Transverse colon (tissue), 4 donors: ENCODE measurements around the gene R3HDM4. TPM values are rescaled to one million over a fixed set of nuclear protein-coding genes. Genes with fewer than 3 reads are reported as not detected.

Experiments
- DNase-seq: peaks from one replicate; pipeline ENCODE4 v3.0.0-alpha.2; 2019
- H3K27ac ChIP-seq, 4 donors: fragments of 200-600 bp; sonication (generic); 2 replicates each; pipeline ENCODE4 v1.5.1; 2016 to 2018; ENCODE audit warnings: inconsistent platforms in 4 of 4
- H3K27me3 ChIP-seq: fragments of 200-600 bp; sonication (generic); 2 replicates; pipeline ENCODE4 v1.5.1; 2017; ENCODE audit warnings: inconsistent platforms
- H3K36me3 ChIP-seq, 4 donors: fragments of 200-600 bp; sonication (generic); 2 replicates each; pipeline ENCODE4 v1.5.1; 2017 to 2019; ENCODE audit warnings: inconsistent platforms in 4 of 4
- H3K4me1 ChIP-seq, 4 donors: fragments of 200-600 bp; sonication (generic); 2 replicates each; pipeline ENCODE4 v1.5.1; 2017 to 2020; ENCODE audit warnings: inconsistent platforms in 4 of 4
- H3K4me3 ChIP-seq, 4 donors: fragments of 200-600 bp; sonication (generic); 1 replicate in 1 of 4; 2 replicates in 3 of 4; pipeline versions ENCODE4 v1.5.1 to v1.6.1; 2017 to 2019; ENCODE audit warnings: inconsistent platforms in 4 of 4
- H3K9me3 ChIP-seq, 2 donors: fragments of 200-600 bp; sonication (generic); 2 replicates each; pipeline ENCODE4 v1.5.1; 2017 to 2019; ENCODE audit warnings: inconsistent platforms in 2 of 2
- CTCF ChIP-seq, 5 experiments: fragments of 200-600 bp in 3 of 5; fragments of 450-650 bp in 2 of 5; sonication (generic) in 3 of 5; IDR thresholded peaks; 1 replicate in 2 of 5; 2 replicates in 3 of 5; pipeline ENCODE4 v1.5.1; 2016 to 2017; ENCODE audit warnings: antibody characterized with exemption in 5 of 5, inconsistent platforms in 3 of 5, mild to moderate bottlenecking in 2 of 5, moderate library complexity in 1 of 5
- EP300 ChIP-seq: sonication (generic); formaldehyde crosslinking; IDR thresholded peaks from one replicate; pipeline ENCODE4 v1.6.1; 2017; ENCODE audit warnings: antibody characterized with exemption, low read depth
- POLR2A ChIP-seq: fragments of 450-650 bp; IDR thresholded peaks from one replicate; pipeline ENCODE4 v1.6.1; 2016; ENCODE audit warnings: antibody characterized with exemption, mild to moderate bottlenecking, moderate library complexity
- POLR2AphosphoS5 ChIP-seq, 3 donors: sonication (generic); formaldehyde crosslinking; IDR thresholded peaks; one replicate each; pipeline ENCODE4 v1.6.1; 2016; ENCODE audit warnings: antibody characterized with exemption in 3 of 3
- WGBS, 2 donors: methylation state at CpG; one replicate each; pipeline ENCODE4 v1.1.5; 2018; ENCODE audit warnings: low coverage in 1 of 2; 5-methylcytosine and 5-hydroxymethylcytosine counted together
- in situ Hi-C, 4 donors: fragments of 200-750 bp; cut with MboI; loops; one replicate each; pipeline versions ENCODE4 v1.15.0 to v1.15.1; 2017; ENCODE audit warnings: low sequenced_read_pairs in 3 of 4, low pct_ligation_motif_present in 1 of 4, low pct_unique_long_range_greater_than_20kb in 1 of 4
- intact Hi-C: fragments of 100-400 bp; cut with DNase I; formaldehyde crosslinking; loops from one replicate; pipeline ENCODE4 v1.15.1; 2023; ENCODE audit warnings: low total_unique reads
- total RNA-seq, 4 donors: library from RNA; depleted of rRNA; stranded (reverse); fragments of >200 nt; gene quantifications; one replicate each; pipeline ENCODE4 v1.1.0, GENCODE V29; 2016

R3HDM4 gene
- total RNA-seq, 4 donors from 2014 or later: 43.8 to 49.4 (median 46.7) TPM

GRCh38 chr19:929203-929890, 16.3 kb upstream of the R3HDM4 start:
- H3K4me3 ChIP-seq: no peak overlapping the region
- WGBS, 2 donors: 96% methylated on average over 38 of the region's 51 CpGs; no CpG with 5 or more reads in 1 of the 2 donors
- H3K9me3 ChIP-seq: no peaks in the 10 kb centered on the region
- in situ Hi-C loops (loop anchor here in 3 of 4 donors (10.0 kb wide), 3 partner anchors 55 to 165 kb away; partner anchors contain the start of genes CFD (in 1 of the 3), ELANE (in 1 of the 3) and WDR18 (in 1 of the 3)), intact Hi-C loops (loop anchor here (10.0 kb wide), 1 partner anchor 175 kb away; the partner anchor contains the start of gene GPX4)
- H3K4me1 ChIP-seq: peaks cover 21 to 48% (median 37%) of the 10 kb centered on the region in 4 donors
- H3K27ac ChIP-seq: peak overlapping the region in 1 of 4 donors; percentile 90
- no peak for TF ChIP-seq POLR2A
- no peak for TF ChIP-seq CTCF (IDR thresholded peaks at IDR 0.05)
- TF ChIP-seq EP300: no peak
- TF ChIP-seq POLR2AphosphoS5 (IDR thresholded peaks at IDR 0.05): no peak
- no peak for DNase-seq
- H3K27me3 ChIP-seq: no peaks in the 10 kb centered on the region
- H3K36me3 ChIP-seq: no peaks in the 10 kb centered on the region

- Histone ChIP-seq H3K27me3 (no peaks in the 10 kb centered on the region), H3K36me3 (no peaks in the 10 kb centered on the region), H3K4me1 (peaks cover 15 to 44% (median 32%) of the 10 kb centered on the region in 4 donors), H3K4me3 (no peak overlapping the region), H3K27ac (peak overlapping the region in 3 of 4 donors; percentile 22 to 92 (median 90)), H3K9me3 (no peaks in the 10 kb centered on the region)
- WGBS, 2 donors: 88% methylated on average over 12 of the region's 18 CpGs; no CpG with 5 or more reads in 1 of the 2 donors
- intact Hi-C loops (loop anchor here (10.0 kb wide), 1 partner anchor 176 kb away; the partner anchor contains the start of gene GPX4), in situ Hi-C loops (loop anchor here in 3 of 4 donors (10.0 kb wide), 3 partner anchors 56 to 164 kb away; partner anchors contain the start of genes CFD (in 1 of the 3), ELANE (in 1 of the 3) and WDR18 (in 1 of the 3))
- TF ChIP-seq EP300: no peak
- TF ChIP-seq POLR2AphosphoS5 (IDR thresholded peaks at IDR 0.05): no peak
- TF ChIP-seq CTCF (IDR thresholded peaks at IDR 0.05): no peak
- TF ChIP-seq POLR2A: no peak
- no peak for DNase-seq
Measured at GRCh38 chr19:928471-929202, 15.6 kb upstream of the R3HDM4 start.

- DNase-seq: no peak
- intact Hi-C loops: loop anchor here (10.0 kb wide), 1 partner anchor 177 kb away; the partner anchor contains the start of gene GPX4
- peak overlapping the region in 2 of 4 donors; percentile 86 to 91 for H3K4me3 ChIP-seq
- TF ChIP-seq POLR2A: no peak
- TF ChIP-seq CTCF (IDR thresholded peaks at IDR 0.05): no peak
- no peak for TF ChIP-seq EP300
- no peak for TF ChIP-seq POLR2AphosphoS5 (IDR thresholded peaks at IDR 0.05)
- peak overlapping the region; percentile 89 to 92 (median 91) for H3K27ac ChIP-seq
- no peaks in the 10 kb centered on the region for H3K9me3 ChIP-seq
- no peaks in the 10 kb centered on the region for H3K36me3 ChIP-seq
- 70% methylated on average over 12 of the region's 12 CpGs; no CpG with 5 or more reads in 1 of the 2 donors for WGBS, 2 donors
- no peaks in the 10 kb centered on the region for H3K27me3 ChIP-seq
- peaks cover 8 to 37% (median 26%) of the 10 kb centered on the region in 4 donors for H3K4me1 ChIP-seq
- in situ Hi-C loops: loop anchor here in 3 of 4 donors (10.0 kb wide), 3 partner anchors 57 to 163 kb away; partner anchors contain the start of genes CFD (in 1 of the 3), ELANE (in 1 of the 3) and WDR18 (in 1 of the 3)
Measured at GRCh38 chr19:927780-928401, 14.9 kb upstream of the R3HDM4 start.
